HepG2 (cell line): Measurements from ENCODE around the gene PSMG3. TPM values are rescaled to one million over a fixed set of nuclear protein-coding genes. Genes with fewer than 3 reads are reported as not detected.

Experiments
- CTCF ChIP-seq: sonication (generic); formaldehyde crosslinking; IDR thresholded peaks from 2 replicates; pipeline ENCODE4 v1.5.0; 2020; ENCODE audit warnings: mild to moderate bottlenecking, missing genetic modification reagents, moderate library complexity
- EED ChIP-seq: sonication (generic); formaldehyde crosslinking; IDR thresholded peaks from 2 replicates; pipeline ENCODE4 v1.5.0; 2020; ENCODE audit warnings: mild to moderate bottlenecking, missing genetic modification reagents
- KLF15 ChIP-seq: sonication (generic); formaldehyde crosslinking; IDR thresholded peaks from 2 replicates; pipeline ENCODE4 v1.8.1; 2023; ENCODE audit warnings: borderline replicate concordance, mild to moderate bottlenecking, inconsistent platforms, missing genetic modification reagents, mixed read lengths
- SKIL ChIP-seq: sonication (generic); formaldehyde crosslinking; IDR thresholded peaks from 2 replicates; pipeline ENCODE4 v1.8.0; 2022; ENCODE audit warnings: missing genetic modification reagents, mild to moderate bottlenecking, moderate library complexity, borderline replicate concordance
- SP1 ChIP-seq, 2 experiments: fragments of 450-650 bp in 1 of 2; sonication (generic) in 1 of 2; formaldehyde crosslinking in 1 of 2; IDR thresholded peaks; 2 replicates each; pipeline versions ENCODE4 v1.4.0 to v1.6.1; 2016 to 2020; ENCODE audit warnings: missing genetic modification reagents in 1 of 2
- SYNCRIP ChIP-seq: fragments of 200-400 bp; formaldehyde crosslinking; IDR thresholded peaks from 2 replicates; pipeline ENCODE4 v1.6.1; 2018; ENCODE audit warnings: mild to moderate bottlenecking, low read depth, low read length; ENCODE audit not compliant: insufficient read depth
- ZBTB37 ChIP-seq: sonication (generic); formaldehyde crosslinking; IDR thresholded peaks from 2 replicates; pipeline ENCODE4 v1.4.0; 2020; ENCODE audit warnings: mild to moderate bottlenecking, missing genetic modification reagents
- ZMYM4 ChIP-seq: sonication (generic); formaldehyde crosslinking; IDR thresholded peaks from 2 replicates; pipeline ENCODE4 v1.8.1; 2023; ENCODE audit warnings: mild to moderate bottlenecking, missing genetic modification reagents
- ZNF18 ChIP-seq: sonication (generic); formaldehyde crosslinking; IDR thresholded peaks from 2 replicates; pipeline ENCODE4 v1.8.0; 2022; ENCODE audit warnings: mild to moderate bottlenecking, missing genetic modification reagents; ENCODE audit not compliant: insufficient replicate concordance
- ZNF33A ChIP-seq: sonication (generic); formaldehyde crosslinking; IDR thresholded peaks from 2 replicates; pipeline ENCODE4 v1.5.1; 2020; ENCODE audit warnings: missing genetic modification reagents, mild to moderate bottlenecking, moderate library complexity, borderline replicate concordance
- ZNF652 ChIP-seq: IDR thresholded peaks from 2 replicates; pipeline ENCODE4 v1.6.1; 2016; ENCODE audit warnings: low read depth, borderline replicate concordance
- ZNF747 ChIP-seq: sonication (generic); formaldehyde crosslinking; IDR thresholded peaks from 2 replicates; pipeline ENCODE4 v1.8.1; 2023; ENCODE audit warnings: missing genetic modification reagents, mild to moderate bottlenecking, borderline replicate concordance
- polyA plus RNA-seq, 8 experiments: library from polyadenylated mRNA; depleted of rRNA in 3 of 8; stranded (reverse) in 7 of 8; unstranded in 1 of 8; fragments of >200 nt; fragmentation: Illumina TruSeq in 4 of 8; extraction: Trizol in 4 of 8; gene quantifications; 2 replicates each; pipeline versions ENCODE4 v1.2.1 to v1.2.3, GENCODE V29; 2011 to 2016; ENCODE audit warnings: low read depth in 4 of 8, missing spikeins in 1 of 8, mixed read lengths in 1 of 8; ENCODE audit not compliant: insufficient read depth in 1 of 8
- total RNA-seq, 5 experiments: library from RNA; depleted of rRNA; stranded (reverse); fragments of >200 nt; fragmentation: Illumina TruSeq; extraction: Trizol; gene quantifications; 2 replicates each; pipeline ENCODE4 v1.2.3, GENCODE V29; 2016; ENCODE audit warnings: low read depth in 1 of 5
- TF ChIP-seq, protein P1 (sequence below): sonication (generic); formaldehyde crosslinking; IDR thresholded peaks from 2 replicates; pipeline ENCODE4 v1.9.0; 2021; ENCODE audit warnings: missing genetic modification reagents, mild to moderate bottlenecking, borderline replicate concordance
- TF ChIP-seq, protein P2 (sequence below): sonication (generic); formaldehyde crosslinking; conservative IDR thresholded peaks from 2 replicates; pipeline ENCODE4 v1.4.0; 2020; ENCODE audit warnings: mild to moderate bottlenecking, missing genetic modification reagents, moderate library complexity

PSMG3 gene
- total and polyA plus RNA-seq, 2 of the 13 experiments (the other 11 are each of a cell fraction or from before 2014, with no cell fraction given): 29.6 to 48.4 TPM

DNA sequence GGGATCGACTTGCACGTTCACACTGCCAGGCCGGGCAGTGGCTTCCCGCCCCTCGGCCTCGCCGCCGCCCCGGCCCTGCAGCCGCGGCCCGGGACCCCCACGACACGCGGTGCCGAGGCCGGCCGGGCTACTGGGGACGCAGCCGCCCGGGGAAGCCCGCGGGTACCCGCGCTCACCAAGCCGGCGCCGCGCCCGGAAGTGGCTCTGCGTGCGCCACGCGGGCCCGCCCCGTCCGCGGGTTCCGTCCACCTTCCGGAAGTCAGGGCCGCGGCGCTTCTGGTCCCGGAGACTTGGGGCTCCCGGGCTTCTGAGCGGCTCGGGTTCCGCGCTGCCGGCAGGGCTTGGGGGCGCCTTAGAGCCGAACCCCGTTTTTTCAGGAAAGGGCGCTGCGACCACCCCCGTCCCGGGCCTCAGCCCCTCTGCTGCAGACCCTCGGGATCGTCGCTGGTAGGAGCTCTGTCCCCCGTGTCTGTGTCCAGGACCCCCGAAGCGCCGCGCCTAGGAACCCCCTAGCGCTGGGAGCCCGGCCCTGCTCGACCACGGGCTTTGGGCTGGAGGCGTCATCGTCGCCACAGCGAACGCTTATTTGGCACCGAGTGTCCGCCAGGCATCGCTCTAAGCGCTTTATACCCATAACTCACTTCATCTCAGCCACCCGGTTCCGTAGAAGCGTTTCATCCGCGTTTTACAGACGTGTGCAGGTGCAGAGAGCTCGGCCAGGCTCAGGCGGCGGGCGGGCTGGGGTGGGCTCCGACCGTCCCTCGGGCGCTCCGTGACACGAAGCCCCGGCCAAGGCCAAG is at the start of gene PSMG3 (continued):
- TF ChIP-seq ZNF18 (CRISPR knock-in tag) (no peak), EED (CRISPR knock-in tag) (peak; percentile 76; the same call in 1 of the 2 replicates), ZNF747 (0 out of 2 replicates have a peak, but pooled peaks have one; percentile 45), CTCF (peak; percentile 41), KLF15 (CRISPR knock-in tag) (no peak), SP1 (IDR thresholded peaks at IDR 0.05) (no peak), SP1 (CRISPR knock-in tag; IDR thresholded peaks at IDR 0.05) (peak; percentile 83), ZMYM4 (CRISPR knock-in tag) (0 out of 2 replicates have a peak, but pooled peaks have one; percentile 14), ZBTB37 (CRISPR knock-in tag) (no peak), SYNCRIP (no peak), ZNF33A (CRISPR knock-in tag) (0 out of 2 replicates have a peak, but pooled peaks have one; percentile 71), ZNF652 (no peak), SKIL (CRISPR knock-in tag) (no peak)
- TF ChIP-seq, protein P1, sequence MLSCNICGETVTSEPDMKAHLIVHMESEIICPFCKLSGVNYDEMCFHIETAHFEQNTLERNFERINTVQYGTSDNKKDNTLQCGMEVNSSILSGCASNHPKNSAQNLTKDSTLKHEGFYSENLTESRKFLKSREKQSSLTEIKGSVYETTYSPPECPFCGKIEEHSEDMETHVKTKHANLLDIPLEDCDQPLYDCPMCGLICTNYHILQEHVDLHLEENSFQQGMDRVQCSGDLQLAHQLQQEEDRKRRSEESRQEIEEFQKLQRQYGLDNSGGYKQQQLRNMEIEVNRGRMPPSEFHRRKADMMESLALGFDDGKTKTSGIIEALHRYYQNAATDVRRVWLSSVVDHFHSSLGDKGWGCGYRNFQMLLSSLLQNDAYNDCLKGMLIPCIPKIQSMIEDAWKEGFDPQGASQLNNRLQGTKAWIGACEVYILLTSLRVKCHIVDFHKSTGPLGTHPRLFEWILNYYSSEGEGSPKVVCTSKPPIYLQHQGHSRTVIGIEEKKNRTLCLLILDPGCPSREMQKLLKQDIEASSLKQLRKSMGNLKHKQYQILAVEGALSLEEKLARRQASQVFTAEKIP (CRISPR knock-in tag): no peak
- TF ChIP-seq, protein P2, sequence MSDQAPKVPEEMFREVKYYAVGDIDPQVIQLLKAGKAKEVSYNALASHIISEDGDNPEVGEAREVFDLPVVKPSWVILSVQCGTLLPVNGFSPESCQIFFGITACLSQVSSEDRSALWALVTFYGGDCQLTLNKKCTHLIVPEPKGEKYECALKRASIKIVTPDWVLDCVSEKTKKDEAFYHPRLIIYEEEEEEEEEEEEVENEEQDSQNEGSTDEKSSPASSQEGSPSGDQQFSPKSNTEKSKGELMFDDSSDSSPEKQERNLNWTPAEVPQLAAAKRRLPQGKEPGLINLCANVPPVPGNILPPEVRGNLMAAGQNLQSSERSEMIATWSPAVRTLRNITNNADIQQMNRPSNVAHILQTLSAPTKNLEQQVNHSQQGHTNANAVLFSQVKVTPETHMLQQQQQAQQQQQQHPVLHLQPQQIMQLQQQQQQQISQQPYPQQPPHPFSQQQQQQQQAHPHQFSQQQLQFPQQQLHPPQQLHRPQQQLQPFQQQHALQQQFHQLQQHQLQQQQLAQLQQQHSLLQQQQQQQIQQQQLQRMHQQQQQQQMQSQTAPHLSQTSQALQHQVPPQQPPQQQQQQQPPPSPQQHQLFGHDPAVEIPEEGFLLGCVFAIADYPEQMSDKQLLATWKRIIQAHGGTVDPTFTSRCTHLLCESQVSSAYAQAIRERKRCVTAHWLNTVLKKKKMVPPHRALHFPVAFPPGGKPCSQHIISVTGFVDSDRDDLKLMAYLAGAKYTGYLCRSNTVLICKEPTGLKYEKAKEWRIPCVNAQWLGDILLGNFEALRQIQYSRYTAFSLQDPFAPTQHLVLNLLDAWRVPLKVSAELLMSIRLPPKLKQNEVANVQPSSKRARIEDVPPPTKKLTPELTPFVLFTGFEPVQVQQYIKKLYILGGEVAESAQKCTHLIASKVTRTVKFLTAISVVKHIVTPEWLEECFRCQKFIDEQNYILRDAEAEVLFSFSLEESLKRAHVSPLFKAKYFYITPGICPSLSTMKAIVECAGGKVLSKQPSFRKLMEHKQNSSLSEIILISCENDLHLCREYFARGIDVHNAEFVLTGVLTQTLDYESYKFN (CRISPR knock-in tag): no peak; the same call in 1 of the 2 replicates
